MCF 10A (cell line): ENCODE results near the gene ALDH1L1. TPM values are rescaled to one million over a fixed set of nuclear protein-coding genes. Genes with fewer than 3 reads are reported as not detected.

Experiments
- BruUV-seq: library from RNA; stranded (reverse); fragments of 400-500 nt; replicated peaks from 2 replicates; lab custom pipeline; 2021; lab: Mats Ljungman, UMichigan
- CTCF ChIA-PET: fragments of 300-600 bp; sonication (Branson Sonifier 250); formaldehyde crosslinking; extraction: SDS; loops from one replicate; lab custom pipeline; 2021; ENCODE audit warnings: antibody characterized with exemption, inconsistent platforms; lab: Yijun Ruan, JAX
- POLR2A ChIA-PET: fragments of 300-600, 350-650 bp; sonication (Branson Sonifier 250); formaldehyde crosslinking; extraction: SDS; loops from one replicate; lab custom pipeline; 2020; ENCODE audit warnings: antibody characterized with exemption, inconsistent platforms; lab: Yijun Ruan, JAX
- DNase-seq: peaks from one replicate; pipeline ENCODE4 v3.0.0-alpha.2; 2018; ENCODE audit not compliant: unreplicated experiment
- H3K27ac Mint-ChIP-seq: one replicate; pipeline ENCODE4 v1.8.0; 2022; ENCODE audit warnings: mild to moderate bottlenecking, low read depth, mixed read lengths; ENCODE audit not compliant: unreplicated experiment
- H3K27me3 Mint-ChIP-seq: one replicate; pipeline ENCODE4 v1.8.0; 2022; ENCODE audit warnings: mixed read lengths; ENCODE audit not compliant: insufficient read depth, unreplicated experiment
- H3K36me3 Mint-ChIP-seq: one replicate; pipeline ENCODE4 v1.8.0; 2022; ENCODE audit warnings: mild to moderate bottlenecking, moderate library complexity, mixed read lengths; ENCODE audit not compliant: insufficient read depth, unreplicated experiment
- H3K4me1 Mint-ChIP-seq: one replicate; pipeline ENCODE4 v1.8.0; 2022; ENCODE audit warnings: mixed read lengths; ENCODE audit not compliant: insufficient read depth, unreplicated experiment
- H3K4me3 Mint-ChIP-seq: one replicate; pipeline ENCODE4 v1.8.0; 2022; ENCODE audit warnings: mild to moderate bottlenecking, moderate library complexity, mixed read lengths; ENCODE audit not compliant: unreplicated experiment
- H3K9me3 Mint-ChIP-seq: one replicate; pipeline ENCODE4 v1.8.0; 2022; ENCODE audit warnings: mixed read lengths; ENCODE audit not compliant: unreplicated experiment
- intact Hi-C: fragments of 100-400 bp; cut with micrococcal nuclease; formaldehyde crosslinking; loops from 2 replicates; pipeline ENCODE4 v1.14.1; 2022
- total RNA-seq: library from RNA; stranded (reverse); gene quantifications from 2 replicates; pipeline ENCODE4 v1.2.3, GENCODE V29; 2022
- TF ChIP-seq, protein P1 (sequence below): fragments of 200-600 bp; IDR thresholded peaks from one replicate; pipeline ENCODE4 v1.8.0; 2022; ENCODE audit warnings: antibody characterized with exemption, mild to moderate bottlenecking; ENCODE audit not compliant: unreplicated experiment

Gene ALDH1L1
- total RNA-seq, 1 experiment from 2014 or later = 1.9 TPM

DNA sequence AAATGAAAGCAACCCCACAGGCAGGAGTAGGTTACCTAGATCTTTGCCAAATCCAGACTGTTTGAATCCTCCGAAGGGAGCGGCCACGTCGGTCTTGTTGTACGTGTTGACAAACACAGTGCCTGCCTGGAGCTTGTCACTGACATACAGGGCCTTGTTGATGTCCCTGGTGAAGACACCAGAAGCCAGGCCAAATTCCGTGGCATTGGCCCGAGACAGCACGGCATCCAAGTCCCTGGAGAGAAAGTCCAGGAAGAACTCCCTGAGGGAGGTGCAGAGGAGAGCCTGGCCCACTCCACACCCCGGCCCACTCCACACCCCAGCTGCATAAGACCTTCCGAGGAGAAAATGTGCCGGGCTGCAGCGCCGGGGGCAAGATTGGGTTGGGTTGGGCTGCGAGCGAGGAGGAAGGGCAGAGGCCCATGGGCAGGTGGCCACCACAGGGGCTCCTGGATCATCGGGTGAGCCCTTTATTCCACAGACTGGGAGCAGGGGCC lies 74.6 kb downstream of the ALDH1L1 start:
- Mint-ChIP-seq H3K4me1 (peaks cover 8% of the 10 kb centered on the region), H3K27me3 (no peaks in the 10 kb centered on the region), H3K27ac (no peak overlapping the region), H3K4me3 (no peak overlapping the region), H3K9me3 (no peaks in the 10 kb centered on the region), H3K36me3 (no peaks in the 10 kb centered on the region)
- no peak for DNase-seq
- ChIA-PET CTCF (interaction anchor here (1.1 kb wide), 1 partner anchor 284 kb away, joined by 3 read pairs; no protein-coding TSS in a partner anchor), POLR2A (no interaction called here)
- TF ChIP-seq, protein P1, sequence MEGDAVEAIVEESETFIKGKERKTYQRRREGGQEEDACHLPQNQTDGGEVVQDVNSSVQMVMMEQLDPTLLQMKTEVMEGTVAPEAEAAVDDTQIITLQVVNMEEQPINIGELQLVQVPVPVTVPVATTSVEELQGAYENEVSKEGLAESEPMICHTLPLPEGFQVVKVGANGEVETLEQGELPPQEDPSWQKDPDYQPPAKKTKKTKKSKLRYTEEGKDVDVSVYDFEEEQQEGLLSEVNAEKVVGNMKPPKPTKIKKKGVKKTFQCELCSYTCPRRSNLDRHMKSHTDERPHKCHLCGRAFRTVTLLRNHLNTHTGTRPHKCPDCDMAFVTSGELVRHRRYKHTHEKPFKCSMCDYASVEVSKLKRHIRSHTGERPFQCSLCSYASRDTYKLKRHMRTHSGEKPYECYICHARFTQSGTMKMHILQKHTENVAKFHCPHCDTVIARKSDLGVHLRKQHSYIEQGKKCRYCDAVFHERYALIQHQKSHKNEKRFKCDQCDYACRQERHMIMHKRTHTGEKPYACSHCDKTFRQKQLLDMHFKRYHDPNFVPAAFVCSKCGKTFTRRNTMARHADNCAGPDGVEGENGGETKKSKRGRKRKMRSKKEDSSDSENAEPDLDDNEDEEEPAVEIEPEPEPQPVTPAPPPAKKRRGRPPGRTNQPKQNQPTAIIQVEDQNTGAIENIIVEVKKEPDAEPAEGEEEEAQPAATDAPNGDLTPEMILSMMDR = no peak
- BruUV-seq = no TSS peak
- intact Hi-C loops = no loop called here

DNA sequence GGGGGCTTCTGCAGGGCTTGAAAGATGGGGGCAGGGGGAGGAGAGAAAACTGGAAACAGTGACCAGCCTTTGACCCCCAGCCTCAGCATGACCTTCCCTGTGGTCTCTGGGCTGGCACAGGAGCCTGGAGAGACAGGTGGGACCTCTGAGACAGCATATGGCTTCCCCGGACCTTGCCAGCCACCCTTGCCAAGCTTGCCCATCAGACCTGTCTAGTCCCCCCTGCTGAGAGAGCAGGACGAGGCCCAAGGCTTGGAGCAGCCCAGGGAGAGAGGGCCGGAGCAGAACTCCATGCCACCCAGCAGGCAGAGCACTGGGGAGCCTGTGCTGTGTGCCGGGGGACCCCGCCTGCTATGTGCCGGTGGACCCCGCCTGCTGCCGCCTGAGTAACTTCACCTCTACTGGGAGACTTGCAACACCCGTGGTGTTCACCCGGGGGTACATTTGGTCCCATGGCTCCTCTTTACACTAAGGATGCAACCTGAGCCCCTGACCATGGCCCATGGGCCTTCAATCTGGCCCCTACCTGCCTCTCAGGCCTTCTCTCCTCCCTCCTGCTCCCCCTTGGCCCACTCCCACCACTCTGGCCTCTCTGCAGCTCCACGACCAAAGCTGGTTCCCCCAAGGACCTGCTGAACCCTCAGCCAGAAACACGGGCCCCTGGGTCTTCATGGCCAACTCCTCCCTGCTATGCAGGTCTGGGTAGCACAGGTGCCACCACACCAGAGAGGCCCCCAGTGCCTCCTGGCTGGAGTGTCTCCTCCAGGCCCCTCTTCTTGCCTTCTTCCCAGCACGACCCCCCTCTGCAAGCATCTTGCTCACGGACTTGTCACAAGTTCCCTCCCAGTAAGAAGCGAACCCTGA lies 75.4 kb downstream of the ALDH1L1 start:
- intact Hi-C loops = no loop called here
- POLR2A ChIA-PET = no interaction called here
- TF ChIP-seq, protein P1 = no peak
- no peaks in the 10 kb centered on the region for H3K36me3 Mint-ChIP-seq
- no peak for DNase-seq
- H3K4me1 Mint-ChIP-seq = peaks cover 8% of the 10 kb centered on the region
- no TSS peak for BruUV-seq
- H3K27me3 Mint-ChIP-seq = no peaks in the 10 kb centered on the region
- H3K27ac Mint-ChIP-seq = no peak overlapping the region
- H3K9me3 Mint-ChIP-seq = no peaks in the 10 kb centered on the region
- CTCF ChIA-PET = no interaction called here
- H3K4me3 Mint-ChIP-seq = no peak overlapping the region

DNA sequence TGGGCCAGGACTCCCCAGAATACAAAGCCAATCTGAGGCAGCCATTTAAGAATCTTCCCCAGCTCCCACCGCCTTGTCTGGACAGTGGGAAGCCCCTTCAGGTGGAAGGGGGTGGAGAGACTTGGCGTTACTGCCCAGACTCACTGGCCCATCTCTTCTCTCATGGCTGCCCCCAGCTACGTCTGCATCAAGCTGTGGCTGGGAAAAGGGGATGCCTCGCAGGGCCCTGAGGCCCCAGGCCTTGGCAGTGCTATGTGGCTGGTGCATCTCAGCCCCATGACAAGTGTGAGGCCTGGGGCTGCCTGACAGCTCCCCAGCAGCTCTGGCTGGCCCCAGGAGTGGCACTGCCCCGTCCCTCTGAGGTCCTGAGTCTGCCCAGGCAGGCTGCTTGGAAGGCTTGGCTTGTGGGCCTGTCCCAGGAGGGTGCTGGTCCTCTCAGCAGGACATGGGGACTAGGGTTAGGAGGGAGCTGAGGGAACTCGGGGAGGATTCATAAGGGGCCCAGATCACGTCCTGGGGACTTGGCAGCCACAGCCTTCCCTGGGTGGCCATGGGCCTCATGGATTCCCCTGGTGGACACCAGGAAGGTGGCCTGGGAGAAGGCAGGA lies 76.3 kb downstream of the ALDH1L1 start:
- BruUV-seq = no TSS peak
- H3K9me3 Mint-ChIP-seq = no peaks in the 10 kb centered on the region
- no peaks in the 10 kb centered on the region for H3K27me3 Mint-ChIP-seq
- TF ChIP-seq, protein P1 = no peak
- no peaks in the 10 kb centered on the region for H3K36me3 Mint-ChIP-seq
- no peak overlapping the region for H3K27ac Mint-ChIP-seq
- ChIA-PET CTCF (interaction anchor here (1.3 to 2.1 kb wide), 2 partner anchors 12 to 29 kb away, joined by 4 to 5 read pairs; no protein-coding TSS in a partner anchor), POLR2A (no interaction called here)
- intact Hi-C loops = no loop called here
- H3K4me1 Mint-ChIP-seq = peaks cover 8% of the 10 kb centered on the region
- DNase-seq = no peak
- H3K4me3 Mint-ChIP-seq = no peak overlapping the region
